GM10248 (cell line): ENCODE results near the gene PPP1R1C.
"Not testable (repeated sequence)": the region's sequence is repeated elsewhere in the genome, so short reads cannot be mapped to it uniquely, and the experiment has no call there.

Experiments
- CTCF ChIA-PET: fragments of 300-600 bp; sonication (Branson Sonifier 250); formaldehyde crosslinking; extraction: SDS; loops from one replicate; lab custom pipeline; 2021; ENCODE audit warnings: antibody characterized with exemption; lab: Yijun Ruan, JAX
- POLR2A ChIA-PET: fragments of 350-650 bp; sonication (Branson Sonifier 250); formaldehyde crosslinking; extraction: SDS; loops from one replicate; lab custom pipeline; 2020; ENCODE audit warnings: antibody characterized with exemption; lab: Yijun Ruan, JAX
- DNase-seq: peaks from one replicate; pipeline ENCODE4 v3.0.0; 2012; ENCODE audit errors: extremely low spot score
- CTCF ChIP-seq: IDR thresholded peaks from 2 replicates; pipeline ENCODE4 v1.5.1; 2012; ENCODE audit warnings: mild to moderate bottlenecking, low read depth; ENCODE audit errors: extremely low read depth, missing control alignments, control extremely low read depth

PPP1R1C gene

GRCh38 chr2:181954538-181954883 lies 31.1 kb upstream of the PPP1R1C start:
- POLR2A ChIA-PET, result no interaction called here
- DNase-seq, result no peak
- no peak for TF ChIP-seq CTCF
- CTCF ChIA-PET, result interaction anchor here (0.6 to 4.5 kb wide), 22 partner anchors 8 to 286 kb away, joined by 3 to 30 read pairs (median 4); no protein-coding TSS in a partner anchor

- ChIA-PET CTCF (interaction anchor here (0.6 to 4.5 kb wide), 20 partner anchors 9 to 286 kb away, joined by 3 to 30 read pairs (median 4); no protein-coding TSS in a partner anchor), POLR2A (no interaction called here)
- TF ChIP-seq CTCF, result no peak
- DNase-seq, result no peak
Observed at GRCh38 chr2:181955010-181955409, 30.6 kb upstream of the PPP1R1C start.

- POLR2A ChIA-PET, DNase-seq: not testable (repeated sequence)
- CTCF ChIA-PET, result interaction anchor here (1.0 to 4.5 kb wide), 3 partner anchors 23 to 214 kb away, joined by 3 to 30 read pairs (median 9); no protein-coding TSS in a partner anchor
Observed at GRCh38 chr2:181955866-181956265, 29.8 kb upstream of the PPP1R1C start.

- POLR2A ChIA-PET, result no interaction called here
- no peak for TF ChIP-seq CTCF
- DNase-seq, result no peak
- CTCF ChIA-PET, result interaction anchor here (0.8 to 4.5 kb wide), 5 partner anchors 17 to 216 kb away, joined by 3 to 30 read pairs (median 3); no protein-coding TSS in a partner anchor
Observed at GRCh38 chr2:181957668-181958067, 28.0 kb upstream of the PPP1R1C start.

- TF ChIP-seq CTCF, result no peak
- POLR2A ChIA-PET, result no interaction called here
- no peak for DNase-seq
- CTCF ChIA-PET, result interaction anchor here (0.9 to 2.8 kb wide), 4 partner anchors 8 to 243 kb away, joined by 3 to 11 read pairs (median 6); no protein-coding TSS in a partner anchor
Observed at GRCh38 chr2:181958726-181959125, 26.9 kb upstream of the PPP1R1C start.

GRCh38 chr2:181959508-181959907 lies 26.1 kb upstream of the PPP1R1C start:
- no peak for TF ChIP-seq CTCF
- no peak for DNase-seq
- ChIA-PET CTCF (interaction anchor here (1.2 to 2.8 kb wide), 3 partner anchors 9 to 244 kb away, joined by 3 to 11 read pairs (median 4); no protein-coding TSS in a partner anchor), POLR2A (no interaction called here)

- DNase-seq, POLR2A ChIA-PET: not testable (repeated sequence)
- CTCF ChIA-PET, result interaction anchor here (1.0 to 2.8 kb wide), 10 partner anchors 8 to 1838 kb away, joined by 3 to 11 read pairs (median 4); no protein-coding TSS in a partner anchor
- TF ChIP-seq CTCF, result peak; percentile 20
Observed at GRCh38 chr2:181961167-181961566, 24.5 kb upstream of the PPP1R1C start.
